ENCODE results near the gene WDR90. TPM values are rescaled to one million over a fixed set of nuclear protein-coding genes. Genes with fewer than 3 reads are reported as not detected.

WDR90 gene
- total RNA-seq, 1 donor from 2014 or later = 9.3 TPM

- H4K20me1 ChIP-seq (ENCODE audit: low read depth) = peaks cover 5% of the 10 kb centered on the region
- H3K27me3 ChIP-seq = no peaks in the 10 kb centered on the region
- DNase-seq (ENCODE audit: low spot score) = no peak
- peaks cover under 1% of the 10 kb centered on the region for H3K36me3 Mint-ChIP-seq
- H3K27ac Mint-ChIP-seq = no peak overlapping the region
- H3K9me3 ChIP-seq (ENCODE audit: low read depth) = no peaks in the 10 kb centered on the region
- no peaks in the 10 kb centered on the region for H3K27me3 Mint-ChIP-seq (ENCODE audit: insufficient read depth, low read depth)
- H3K36me3 ChIP-seq = no peaks in the 10 kb centered on the region
- no peak overlapping the region for H3K9ac ChIP-seq
- H3K4me3 ChIP-seq = no peak overlapping the region
- peaks cover 3% of the 10 kb centered on the region for H3F3A ChIP-seq (ENCODE audit: low read depth)
- H2AFZ ChIP-seq (replicated peaks) = no peak overlapping the region
- TF ChIP-seq EZH2 (IDR thresholded peaks at IDR 0.05) (no peak), CTCF (IDR thresholded peaks at IDR 0.05) (no peak), EZH2phosphoT487 (IDR thresholded peaks at IDR 0.05) (no peak)
- no peaks in the 10 kb centered on the region for H3K9me3 Mint-ChIP-seq
- no peak overlapping the region for H3K27ac ChIP-seq
- peaks cover 4% of the 10 kb centered on the region for H3K4me1 Mint-ChIP-seq
- H3K4me3 Mint-ChIP-seq = no peak overlapping the region
- H3K4me1 ChIP-seq = peaks cover 3% of the 10 kb centered on the region
- no peaks in the 10 kb centered on the region for H3K79me2 ChIP-seq (ENCODE audit: low read depth)
- no peak overlapping the region for H3K4me2 ChIP-seq
These were observed 8.3 kb downstream of the WDR90 start for GRCh38 chr16:657487-657886.

DNA sequence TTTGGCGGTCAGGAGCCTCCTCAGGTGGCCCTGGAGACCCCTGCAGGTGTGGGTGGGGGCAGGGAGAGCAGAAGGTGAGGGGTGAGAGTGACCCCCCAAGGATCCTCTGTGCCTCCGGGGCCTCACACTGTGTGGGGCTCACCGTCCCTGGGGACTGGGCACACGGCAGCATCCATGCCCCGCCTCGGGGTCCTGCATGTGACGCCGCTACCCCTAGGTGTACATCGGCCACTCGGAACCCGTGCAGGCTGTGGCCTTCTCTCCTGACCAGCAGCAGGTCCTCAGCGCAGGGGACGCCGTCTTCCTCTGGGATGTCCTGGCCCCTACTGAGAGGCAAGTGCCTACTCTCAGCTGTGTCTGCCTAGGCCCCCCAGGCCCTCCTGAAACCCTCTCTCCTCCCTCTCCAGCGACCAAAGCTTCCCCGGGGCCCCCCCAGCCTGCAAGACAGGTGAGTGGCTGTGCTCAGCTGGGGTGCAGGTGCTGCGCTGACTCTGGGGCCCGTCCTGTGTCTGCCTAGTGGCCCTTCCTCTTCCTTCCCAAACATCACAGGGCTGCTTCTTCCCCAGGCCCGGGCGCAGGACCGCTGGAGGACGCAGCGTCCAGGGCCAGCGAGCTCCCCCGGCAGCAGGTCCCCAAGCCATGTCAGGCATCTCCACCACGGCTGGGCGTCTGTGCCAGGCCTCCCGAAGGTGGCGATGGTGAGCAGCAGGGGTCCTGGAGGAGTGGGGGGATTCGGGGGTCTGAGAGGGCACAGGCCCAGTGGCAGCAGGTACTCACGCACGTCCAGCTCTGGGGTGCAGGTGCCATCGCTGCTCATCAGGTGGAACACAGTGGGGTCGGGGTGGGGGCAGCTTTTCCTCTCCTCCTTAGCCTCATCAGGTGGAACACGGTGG is 9.8 kb downstream of the WDR90 start:
- Histone ChIP-seq H3K79me2 (ENCODE audit: low read depth) (no peaks in the 10 kb centered on the region), H3K27me3 (no peaks in the 10 kb centered on the region), H3K9me3 (ENCODE audit: low read depth) (no peaks in the 10 kb centered on the region), H3K4me1 (peaks cover 3% of the 10 kb centered on the region), H3K36me3 (no peaks in the 10 kb centered on the region), H3K4me2 (no peak overlapping the region), H2AFZ (replicated peaks) (no peak overlapping the region), H3K9ac (no peak overlapping the region), H4K20me1 (ENCODE audit: low read depth) (peaks cover 5% of the 10 kb centered on the region), H3K4me3 (no peak overlapping the region), H3F3A (ENCODE audit: low read depth) (peaks cover 3% of the 10 kb centered on the region), H3K27ac (no peak overlapping the region)
- H3K9me3 Mint-ChIP-seq = no peaks in the 10 kb centered on the region
- no peak overlapping the region for H3K27ac Mint-ChIP-seq
- H3K4me1 Mint-ChIP-seq = peaks cover 4% of the 10 kb centered on the region
- no peak overlapping the region for H3K4me3 Mint-ChIP-seq
- H3K27me3 Mint-ChIP-seq (ENCODE audit: insufficient read depth, low read depth) = peaks cover 2% of the 10 kb centered on the region
- TF ChIP-seq EZH2 (IDR thresholded peaks at IDR 0.05) (no peak), CTCF (IDR thresholded peaks at IDR 0.05) (no peak), EZH2phosphoT487 (IDR thresholded peaks at IDR 0.05) (no peak)
- H3K36me3 Mint-ChIP-seq = peaks cover 2% of the 10 kb centered on the region
- DNase-seq (ENCODE audit: low spot score) = no peak

DNA sequence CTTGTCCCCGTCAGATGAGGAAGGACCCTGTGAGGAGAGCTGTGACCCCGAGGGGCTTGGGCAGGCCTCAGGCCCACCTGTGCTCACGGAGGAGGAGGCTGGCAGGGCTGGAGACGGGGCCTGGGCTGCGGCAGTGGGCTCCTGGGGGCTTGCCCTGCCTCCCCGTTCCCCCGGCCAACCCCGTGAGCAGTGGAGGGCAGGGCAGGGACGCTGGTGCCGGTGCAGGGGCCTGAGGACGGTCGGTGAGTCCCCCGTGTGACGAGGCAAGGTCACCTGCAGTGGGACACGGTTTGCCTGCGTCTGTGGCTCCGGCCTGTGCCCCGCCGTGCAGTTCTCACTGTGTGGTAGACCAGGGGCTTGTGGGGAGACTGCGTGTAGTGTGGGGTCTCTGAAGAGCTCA is 10.5 kb downstream of the WDR90 start:
- Histone ChIP-seq H3K36me3 (no peaks in the 10 kb centered on the region), H2AFZ (replicated peaks) (no peak overlapping the region), H3F3A (ENCODE audit: low read depth) (peaks cover 3% of the 10 kb centered on the region), H3K79me2 (ENCODE audit: low read depth) (no peaks in the 10 kb centered on the region), H3K4me2 (no peak overlapping the region), H3K9ac (no peak overlapping the region), H3K27ac (no peak overlapping the region), H3K27me3 (no peaks in the 10 kb centered on the region), H3K4me1 (peaks cover 3% of the 10 kb centered on the region), H4K20me1 (ENCODE audit: low read depth) (peaks cover 5% of the 10 kb centered on the region), H3K9me3 (ENCODE audit: low read depth) (no peaks in the 10 kb centered on the region), H3K4me3 (no peak overlapping the region)
- no peak for DNase-seq (ENCODE audit: low spot score)
- Mint-ChIP-seq H3K27ac (no peak overlapping the region), H3K9me3 (no peaks in the 10 kb centered on the region), H3K4me1 (peaks cover 4% of the 10 kb centered on the region), H3K27me3 (ENCODE audit: insufficient read depth, low read depth) (peaks cover 2% of the 10 kb centered on the region), H3K4me3 (no peak overlapping the region), H3K36me3 (peaks cover 2% of the 10 kb centered on the region)
- TF ChIP-seq EZH2phosphoT487 (IDR thresholded peaks at IDR 0.05) = no peak
- no peak for TF ChIP-seq EZH2 (IDR thresholded peaks at IDR 0.05)
- TF ChIP-seq CTCF (IDR thresholded peaks at IDR 0.05) = no peak
